H1 (cell line): ENCODE results near the gene OR5C1.

ENCODE experiments used
- CTCF ChIP-seq, 3 experiments: IDR thresholded peaks; 1 replicate in 2 of 3; 2 replicates in 1 of 3; pipeline versions ENCODE4 v1.5.1 to v1.6.1; 2011; ENCODE audit warnings: low read length in 3 of 3, mild to moderate bottlenecking in 3 of 3, inconsistent platforms in 2 of 3, low read depth in 1 of 3, moderate library complexity in 1 of 3; ENCODE audit not compliant: insufficient read depth in 1 of 3; ENCODE audit errors: control extremely low read depth in 1 of 3
- JUND ChIP-seq: IDR thresholded peaks from 2 replicates; pipeline ENCODE4 v1.6.1; 2011; ENCODE audit warnings: mild to moderate bottlenecking, improper control_type of control experiment, low read length
- NRF1 ChIP-seq: IDR thresholded peaks from 2 replicates; pipeline ENCODE4 v1.6.1; 2011; ENCODE audit warnings: mild to moderate bottlenecking, low read depth, low read length, improper control_type of control experiment
- SIN3A ChIP-seq, 2 experiments: IDR thresholded peaks in 1 of 2; conservative IDR thresholded peaks in 1 of 2; 2 replicates each; pipeline ENCODE4 v1.6.1; 2011 to 2012; ENCODE audit warnings: low read length in 2 of 2, improper control_type of control experiment in 1 of 2, low read depth in 1 of 2, mild to moderate bottlenecking in 1 of 2
- TF ChIP-seq, protein P1 (sequence below): IDR thresholded peaks from 2 replicates; pipeline ENCODE4 v1.6.1; 2012; ENCODE audit warnings: inconsistent platforms

GRCh38 chr9:122785269-122785668, 3.5 kb upstream of the OR5C1 start:
- no peak for TF ChIP-seq JUND
- TF ChIP-seq CTCF (IDR thresholded peaks at IDR 0.05; ENCODE audit: control extremely low read depth in 1 of 3, insufficient read depth in 1 of 3, low read depth in 1 of 3, low read length in 3 of 3): no peak
- no peak for TF ChIP-seq NRF1
- TF ChIP-seq SIN3A (conservative IDR thresholded peaks at IDR 0.05 in 1 of 2, IDR thresholded peaks at IDR 0.05 in 1 of 2; ENCODE audit: low read depth in 1 of 2, low read length in 2 of 2): no peak
- TF ChIP-seq, protein P1, sequence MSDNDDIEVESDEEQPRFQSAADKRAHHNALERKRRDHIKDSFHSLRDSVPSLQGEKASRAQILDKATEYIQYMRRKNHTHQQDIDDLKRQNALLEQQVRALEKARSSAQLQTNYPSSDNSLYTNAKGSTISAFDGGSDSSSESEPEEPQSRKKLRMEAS: no peak
